ELF-1 (cell line): ENCODE measurements around the gene BMP7.
A peak's percentile ranks its signal among the peaks of the same experiment; 100 is the strongest.
"Not testable (repeated sequence)": the region's sequence is repeated elsewhere in the genome, so short reads cannot be mapped to it uniquely, and the experiment has no call there.

Experiments used
- DNase-seq: peaks from one replicate; pipeline ENCODE4 v3.0.0-alpha.2; 2016; ENCODE audit warnings: low read depth, low spot score

Gene BMP7

GRCh38 chr20:57194154-57194553, 72.3 kb downstream of the BMP7 start:
- no peak for DNase-seq

GRCh38 chr20:57193094-57193493, 73.3 kb downstream of the BMP7 start:
- DNase-seq = no peak

GRCh38 chr20:57192311-57192710, 74.1 kb downstream of the BMP7 start:
- no peak for DNase-seq

GRCh38 chr20:57191265-57191638, 75.2 kb downstream of the BMP7 start:
- DNase-seq = not testable (repeated sequence)

GRCh38 chr20:57190536-57191264, 75.7 kb downstream of the BMP7 start:
- DNase-seq = no peak

GRCh38 chr20:57189713-57190112, 76.7 kb downstream of the BMP7 start:
- DNase-seq = no peak

- no peak for DNase-seq
Measured at GRCh38 chr20:57188576-57189079, 77.8 kb downstream of the BMP7 start.

GRCh38 chr20:57188056-57188455, 78.4 kb downstream of the BMP7 start:
- no peak for DNase-seq

- no peak for DNase-seq
Measured at GRCh38 chr20:57187068-57187634, 79.3 kb downstream of the BMP7 start.

- no peak for DNase-seq
Measured at GRCh38 chr20:57186192-57186591, 80.2 kb downstream of the BMP7 start.

- no peak for DNase-seq
Measured at GRCh38 chr20:57185188-57185743, 81.2 kb downstream of the BMP7 start.

- DNase-seq = no peak
Measured at GRCh38 chr20:57183457-57184009, 82.9 kb downstream of the BMP7 start.

- no peak for DNase-seq
Measured at GRCh38 chr20:57181639-57182038, 84.8 kb downstream of the BMP7 start.

GRCh38 chr20:57180954-57181353, 85.5 kb downstream of the BMP7 start:
- DNase-seq = peak; percentile 48

- no peak for DNase-seq
Measured at GRCh38 chr20:57180387-57180786, 86.1 kb downstream of the BMP7 start.

GRCh38 chr20:57179265-57179664, 87.2 kb downstream of the BMP7 start:
- no peak for DNase-seq

GRCh38 chr20:57178582-57179111, 87.8 kb downstream of the BMP7 start:
- no peak for DNase-seq

GRCh38 chr20:57177636-57178280, 88.7 kb downstream of the BMP7 start:
- no peak for DNase-seq

- no peak for DNase-seq
Measured at GRCh38 chr20:57176842-57177241, 89.6 kb downstream of the BMP7 start.

GRCh38 chr20:57175397-57176010, 90.9 kb downstream of the BMP7 start:
- no peak for DNase-seq

- no peak for DNase-seq
Measured at GRCh38 chr20:57174737-57175136, 91.7 kb downstream of the BMP7 start.

GRCh38 chr20:57173986-57174385, 92.5 kb downstream of the BMP7 start:
- DNase-seq = no peak
